CD4-positive, alpha-beta T cell treated with Interleukin-2 at 100 ng/mL for 4 hours (primary cell): Measurements from ENCODE around the gene SPANXN5.
"Not testable (repeated sequence)": the region's sequence is repeated elsewhere in the genome, so short reads cannot be mapped to it uniquely, and the experiment has no call there.

Experiments used
- DNase-seq: peaks from one replicate; pipeline ENCODE4 v3.0.0-alpha.2; 2020; ENCODE audit warnings: low spot score

SPANXN5 gene

DNA sequence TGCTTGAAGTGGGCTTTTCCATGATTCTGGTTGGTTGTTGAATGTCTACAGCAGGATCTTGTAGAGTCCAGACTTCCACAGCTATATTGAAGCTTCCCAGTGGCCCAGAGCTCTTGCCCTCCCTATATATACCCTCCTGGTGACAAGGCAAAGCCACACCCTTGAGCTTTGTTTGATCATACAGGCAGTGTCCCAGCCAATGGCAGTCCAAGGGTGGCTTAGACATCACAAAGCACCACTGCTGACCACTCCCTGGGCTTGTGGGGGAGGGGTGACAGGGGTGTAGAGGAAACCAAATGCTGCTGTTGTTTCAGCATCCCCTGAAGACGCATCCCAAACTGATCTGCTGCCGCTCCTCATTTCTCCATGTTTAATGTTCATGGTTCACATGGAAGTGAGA lies at the start of gene SPANXN5:
TSS of gene SPANXN5 (minus strand) at position 101 of the 400 bp plus-strand sequence. CDS start at position 22, 79 bp downstream.
- DNase-seq = not testable (repeated sequence)

DNA sequence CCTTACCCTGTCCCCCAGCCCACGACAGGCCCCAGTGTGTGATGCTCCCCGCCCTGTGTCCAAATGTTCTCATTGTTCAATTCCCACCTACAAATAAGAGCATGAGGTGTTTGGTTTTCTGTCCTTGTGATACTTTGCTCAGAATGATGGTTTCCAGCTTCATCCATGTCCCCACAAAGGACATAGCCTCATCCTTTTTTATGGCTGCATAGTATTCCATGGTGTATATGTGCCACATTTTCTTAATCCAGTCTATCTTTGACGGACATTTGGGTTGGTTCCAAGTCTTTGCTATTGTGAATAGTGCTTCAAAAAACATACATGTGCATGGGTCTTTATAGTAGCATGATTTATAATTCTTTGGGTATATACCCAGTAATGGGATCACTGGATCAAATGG lies 46.4 kb upstream of the SPANXN5 start:
- not testable (repeated sequence) for DNase-seq

DNA sequence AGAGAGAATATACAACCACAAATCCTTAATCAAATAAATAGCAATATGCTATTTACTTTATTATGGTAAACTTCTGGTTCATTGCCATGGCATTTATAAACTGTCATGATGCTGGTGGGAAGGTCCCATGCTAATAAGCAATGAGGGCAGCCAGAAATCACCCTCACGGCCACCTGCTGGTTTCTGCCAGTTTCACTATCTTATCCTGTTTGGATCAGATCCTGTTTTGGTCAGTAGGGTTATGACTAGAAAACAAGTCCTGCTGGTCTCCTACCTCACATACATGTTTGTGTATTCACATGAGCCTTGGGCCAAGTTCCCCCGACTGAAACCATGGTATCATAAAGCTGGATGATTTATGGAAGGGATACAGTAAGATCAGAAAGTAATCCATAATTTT lies 41.9 kb upstream of the SPANXN5 start:
- DNase-seq = no peak

GRCh38 chrX:52830551-52830950 lies 33.3 kb upstream of the SPANXN5 start:
- DNase-seq = no peak

DNA sequence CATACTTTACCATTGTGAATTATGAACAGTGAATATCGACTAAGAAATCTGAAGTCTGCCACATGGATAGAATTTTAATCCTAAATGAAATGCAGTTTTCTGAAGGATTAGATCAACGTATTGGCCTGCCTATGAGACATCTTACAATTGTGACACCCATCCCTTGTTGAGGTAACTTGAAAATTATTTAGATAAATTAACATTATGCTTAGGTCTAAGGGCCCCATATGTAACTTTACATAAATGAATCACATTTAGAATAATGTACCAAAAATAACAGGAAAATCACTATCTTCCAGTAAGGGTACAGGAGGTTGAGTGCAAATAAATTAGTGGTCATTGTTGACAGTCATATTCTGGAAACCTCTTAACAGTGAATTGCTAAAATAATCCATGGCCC lies 27.4 kb upstream of the SPANXN5 start:
- DNase-seq = no peak

GRCh38 chrX:52821079-52821760 lies 24.0 kb upstream of the SPANXN5 start:
- DNase-seq = no peak

- DNase-seq = no peak
Observed at GRCh38 chrX:52819788-52820187, 22.6 kb upstream of the SPANXN5 start.

- DNase-seq = no peak
Observed at GRCh38 chrX:52811065-52811625, 13.9 kb upstream of the SPANXN5 start, which contains the start of gene XAGE5. Gene XAGE5, plus strand, starts transcription at chrX:52811287. Its CDS starts 1,280 bp downstream, at chrX:52812567.

- DNase-seq = not testable (repeated sequence)
Observed at GRCh38 chrX:52804876-52805275, 7.6 kb upstream of the SPANXN5 start.

- DNase-seq = not testable (repeated sequence)
Observed at GRCh38 chrX:52773504-52773903, 23.7 kb downstream of the SPANXN5 start.

DNA sequence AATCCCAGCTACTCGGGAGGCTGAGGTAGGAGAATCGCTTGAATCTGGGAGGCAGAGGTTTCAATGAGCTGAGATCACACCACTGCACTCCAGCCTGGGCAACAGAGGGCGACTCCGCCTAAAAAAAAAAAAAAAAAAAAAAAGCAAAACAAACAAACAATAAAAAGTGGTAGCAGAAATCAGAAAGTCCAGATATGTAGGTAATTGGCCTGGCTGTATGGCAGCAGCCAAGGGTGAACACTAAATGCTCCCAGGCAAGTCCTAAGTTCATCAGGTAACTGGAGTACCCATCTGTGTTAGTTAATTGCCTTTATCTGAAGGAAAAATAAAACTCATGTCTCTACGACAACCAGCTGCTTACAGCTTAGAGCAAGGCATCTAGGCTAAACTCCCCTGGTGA lies 31.2 kb downstream of the SPANXN5 start:
- DNase-seq = not testable (repeated sequence)

- DNase-seq = not testable (repeated sequence)
Observed at GRCh38 chrX:52750952-52751351, 46.3 kb downstream of the SPANXN5 start, which contains the start of gene SSX2B. Gene SSX2B, plus strand, starts transcription at chrX:52751252. Its CDS starts 1,429 bp downstream, at chrX:52752681.
